ENCODE measurements around the gene CGB5. TPM values are rescaled to one million over a fixed set of nuclear protein-coding genes. Genes with fewer than 3 reads are reported as not detected.
A peak's percentile ranks its signal among the peaks of the same experiment; 100 is the strongest.

Gene CGB5
- total and polyA plus RNA-seq, 2 donors (not counting 3 experiments of a cell fraction or from before 2014, with no cell fraction given) = not detected

- ChIA-PET POLR2A (no interaction called here), CTCF (interaction anchor here (0.7 kb wide), 1 partner anchor 12 kb away, joined by 5 read pairs; no protein-coding TSS in a partner anchor)
- DNase-seq (ENCODE audit: low read depth, low spot score) (no peak), FAIRE-seq (no peak)
- intact Hi-C loops (cut with micrococcal nuclease) = loop anchor here (1.0 to 5.0 kb wide), 2 partner anchors 41 to 93 kb away; partner anchors contain the start of genes GYS1 and RUVBL2
- dilution Hi-C loops (cut with MboI; ENCODE audit: extremely low pct_ligation_motif_present, low sequenced_read_pairs) = no loop called here
- Histone ChIP-seq H3K9me3 (replicated peaks; ENCODE audit: control insufficient read depth, insufficient read depth, low read length) (no peaks in the 10 kb centered on the region), H3K4me3 (replicated peaks in 1 of 3; ENCODE audit: insufficient read depth in 1 of 3, low read depth in 1 of 3, low read length in 3 of 3) (peak overlapping the region; percentile 75 to 93 (median 89)), H3K9me1 (replicated peaks; ENCODE audit: control insufficient read depth, extremely low read depth, insufficient read depth, low read length) (no peaks in the 10 kb centered on the region), H3K9ac (replicated peaks; ENCODE audit: extremely low read depth, insufficient read depth, low read length) (peak overlapping the region; percentile 97), H3K4me2 (ENCODE audit: insufficient read depth, low read length) (peak overlapping the region; percentile 85), H3K79me2 (ENCODE audit: control insufficient read depth, insufficient read depth, low read length) (peaks cover 46% of the 10 kb centered on the region), H2AFZ (ENCODE audit: low read depth, low read length) (peak overlapping the region; percentile 62), H3K27me3 (ENCODE audit: control insufficient read depth in 2 of 2, insufficient read depth in 2 of 2, low read length in 2 of 2) (peaks cover 2 to 3% of the 10 kb centered on the region in 2 experiments), H3K4me1 (ENCODE audit: control insufficient read depth, extremely low read depth, insufficient read depth, low read length) (peaks cover 14% of the 10 kb centered on the region), H3K27ac (ENCODE audit: insufficient read depth, low read depth, low read length) (peak overlapping the region; percentile 73), H4K20me1 (replicated peaks; ENCODE audit: control insufficient read depth, extremely low read depth, insufficient read depth, low read length) (peaks cover 2% of the 10 kb centered on the region), H3K36me3 (ENCODE audit: control insufficient read depth in 2 of 2, extremely low read depth in 1 of 2, insufficient read depth in 2 of 2, low read length in 2 of 2) (peaks cover 5 to 25% of the 10 kb centered on the region in 2 experiments)
- TF ChIP-seq MAX (IDR thresholded peaks at IDR 0.05; ENCODE audit: insufficient read depth, insufficient read length) = no peak
- no TSS peak for BruUV-seq (replicated peaks)
These were observed 42.2 kb downstream of the CGB5 start for GRCh38 chr19:49085868-49086232.

GRCh38 chr19:49086296-49086695 lies 42.6 kb downstream of the CGB5 start:
- CTCF ChIA-PET = interaction anchor here (0.7 to 3.3 kb wide), 2 partner anchors 12 to 21 kb away, joined by 4 to 24 read pairs; no protein-coding TSS in a partner anchor
- H4K20me1 ChIP-seq (replicated peaks; ENCODE audit: control insufficient read depth, extremely low read depth, insufficient read depth, low read length) = peaks cover 2% of the 10 kb centered on the region
- peak overlapping the region; percentile 75 to 93 (median 89) for H3K4me3 ChIP-seq (replicated peaks in 1 of 3; ENCODE audit: insufficient read depth in 1 of 3, low read depth in 1 of 3, low read length in 3 of 3)
- H3K9me1 ChIP-seq (replicated peaks; ENCODE audit: control insufficient read depth, extremely low read depth, insufficient read depth, low read length) = no peaks in the 10 kb centered on the region
- peaks cover 49% of the 10 kb centered on the region for H3K79me2 ChIP-seq (ENCODE audit: control insufficient read depth, insufficient read depth, low read length)
- H3K27me3 ChIP-seq (ENCODE audit: control insufficient read depth in 2 of 2, insufficient read depth in 2 of 2, low read length in 2 of 2) = peaks cover 2 to 3% of the 10 kb centered on the region in 2 experiments
- peak overlapping the region; percentile 85 for H3K4me2 ChIP-seq (ENCODE audit: insufficient read depth, low read length)
- DNase-seq (ENCODE audit: low read depth, low spot score) = no peak
- H3K9me3 ChIP-seq (replicated peaks; ENCODE audit: control insufficient read depth, insufficient read depth, low read length) = no peaks in the 10 kb centered on the region
- POLR2A ChIA-PET = no interaction called here
- intact Hi-C loops (cut with micrococcal nuclease) = loop anchor here (5.0 kb wide), 1 partner anchor 41 kb away; no protein-coding TSS in a partner anchor
- no peak overlapping the region for H2AFZ ChIP-seq (ENCODE audit: low read depth, low read length)
- peak overlapping the region; percentile 73 for H3K27ac ChIP-seq (ENCODE audit: insufficient read depth, low read depth, low read length)
- BruUV-seq (replicated peaks) = no TSS peak
- TF ChIP-seq MAX (IDR thresholded peaks at IDR 0.05; ENCODE audit: insufficient read depth, insufficient read length) (no peak), JUN (IDR thresholded peaks at IDR 0.05; ENCODE audit: borderline replicate concordance, insufficient read depth, insufficient read length, low read depth) (no peak), POLR2AphosphoS5 (IDR thresholded peaks at IDR 0.05; ENCODE audit: insufficient read depth, low read depth, low read length) (no peak), CTCF (IDR thresholded peaks at IDR 0.05; ENCODE audit: extremely low read depth in 1 of 2, insufficient read depth in 1 of 2, low read depth in 1 of 2, low read length in 2 of 2) (no peak), MYC (IDR thresholded peaks at IDR 0.05; ENCODE audit: low read depth, low read length) (no peak), FOS (IDR thresholded peaks at IDR 0.05; ENCODE audit: borderline replicate concordance, insufficient read depth, low read length) (no peak), EZH2 (IDR thresholded peaks at IDR 0.05; ENCODE audit: borderline replicate concordance, low read depth, low read length, severe bottlenecking) (no peak)
- FAIRE-seq = peak; percentile 44
- dilution Hi-C loops (cut with MboI; ENCODE audit: extremely low pct_ligation_motif_present, low sequenced_read_pairs) = no loop called here
- peaks cover 7 to 27% of the 10 kb centered on the region in 2 experiments for H3K36me3 ChIP-seq (ENCODE audit: control insufficient read depth in 2 of 2, extremely low read depth in 1 of 2, insufficient read depth in 2 of 2, low read length in 2 of 2)
- peaks cover 14% of the 10 kb centered on the region for H3K4me1 ChIP-seq (ENCODE audit: control insufficient read depth, extremely low read depth, insufficient read depth, low read length)
- H3K9ac ChIP-seq (replicated peaks; ENCODE audit: extremely low read depth, insufficient read depth, low read length) = peak overlapping the region; percentile 97
